Ishikawa (cell line): ENCODE results near the gene CCDC97.

Experiments
- CEBPB ChIP-seq: IDR thresholded peaks from 2 replicates; pipeline ENCODE4 v1.6.1; 2012
- CREB1 ChIP-seq: IDR thresholded peaks from 2 replicates; pipeline ENCODE4 v1.6.1; 2012; ENCODE audit warnings: low read depth
- EGR1 ChIP-seq: IDR thresholded peaks from 2 replicates; pipeline ENCODE4 v1.6.1; 2012
- EP300 ChIP-seq: IDR thresholded peaks from 2 replicates; pipeline ENCODE4 v1.6.1; 2012; ENCODE audit warnings: borderline replicate concordance
- FOXM1 ChIP-seq: IDR thresholded peaks from 2 replicates; pipeline ENCODE4 v1.6.1; 2012; ENCODE audit warnings: low read depth, borderline replicate concordance
- MAX ChIP-seq: IDR thresholded peaks from 2 replicates; pipeline ENCODE4 v1.6.1; 2012
- NFIC ChIP-seq: IDR thresholded peaks from 2 replicates; pipeline ENCODE4 v1.6.1; 2012
- RAD21 ChIP-seq: IDR thresholded peaks from 2 replicates; pipeline ENCODE4 v1.6.1; 2012; ENCODE audit warnings: low read depth
- REST ChIP-seq: IDR thresholded peaks from 2 replicates; pipeline ENCODE4 v1.6.1; 2012; ENCODE audit warnings: low read depth, mild to moderate bottlenecking
- TAF1 ChIP-seq: IDR thresholded peaks from 2 replicates; pipeline ENCODE4 v1.6.1; 2012; ENCODE audit warnings: low read depth, mild to moderate bottlenecking
- TCF12 ChIP-seq: IDR thresholded peaks from 2 replicates; pipeline ENCODE4 v1.6.1; 2012; ENCODE audit warnings: low read depth
- TEAD4 ChIP-seq: IDR thresholded peaks from 2 replicates; pipeline ENCODE4 v1.6.1; 2012
- YY1 ChIP-seq: IDR thresholded peaks from 2 replicates; pipeline ENCODE4 v1.6.1; 2012; ENCODE audit warnings: low read depth
- ZBTB7A ChIP-seq: IDR thresholded peaks from 2 replicates; pipeline ENCODE4 v1.6.1; 2012; ENCODE audit warnings: low read depth
- TF ChIP-seq, protein P1 (sequence below): IDR thresholded peaks from 2 replicates; pipeline ENCODE4 v1.6.1; 2012

The CCDC97 gene

DNA sequence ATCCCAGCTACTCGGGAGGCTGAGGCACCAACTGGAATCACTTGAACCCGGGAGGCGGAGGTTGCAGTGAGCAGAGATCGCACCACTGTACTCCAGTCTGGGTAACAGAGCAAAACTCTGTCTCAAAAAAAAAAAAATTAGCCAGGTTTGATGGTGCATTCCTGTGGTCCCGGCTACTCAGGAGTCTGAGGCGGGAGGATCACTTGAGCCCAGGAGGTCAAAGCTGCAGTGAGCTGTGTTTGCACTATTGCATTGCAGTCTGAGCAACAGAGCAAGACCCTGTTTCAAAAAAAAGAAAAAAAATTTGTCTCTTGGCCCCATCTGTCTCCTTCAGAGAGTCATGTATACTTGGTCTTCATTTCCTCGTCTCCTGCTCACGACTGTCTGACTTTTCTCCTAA is 1.6 kb downstream of the CCDC97 start:
- TF ChIP-seq TEAD4 = no peak

GRCh38 chr19:41316306-41316920 is 6.4 kb downstream of the CCDC97 start:
- TF ChIP-seq MAX = no peak
- no peak for TF ChIP-seq ZBTB7A
- TF ChIP-seq FOXM1 = no peak

- TF ChIP-seq CREB1 = no peak
- TF ChIP-seq TEAD4 = no peak
- no peak for TF ChIP-seq REST
- TF ChIP-seq MAX = no peak
- TF ChIP-seq, protein P1, sequence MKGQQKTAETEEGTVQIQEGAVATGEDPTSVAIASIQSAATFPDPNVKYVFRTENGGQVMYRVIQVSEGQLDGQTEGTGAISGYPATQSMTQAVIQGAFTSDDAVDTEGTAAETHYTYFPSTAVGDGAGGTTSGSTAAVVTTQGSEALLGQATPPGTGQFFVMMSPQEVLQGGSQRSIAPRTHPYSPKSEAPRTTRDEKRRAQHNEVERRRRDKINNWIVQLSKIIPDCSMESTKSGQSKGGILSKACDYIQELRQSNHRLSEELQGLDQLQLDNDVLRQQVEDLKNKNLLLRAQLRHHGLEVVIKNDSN = no peak
- TF ChIP-seq CEBPB = no peak
- TF ChIP-seq TCF12 = no peak
- no peak for TF ChIP-seq TAF1
- no peak for TF ChIP-seq RAD21
- no peak for TF ChIP-seq EP300
Observed at GRCh38 chr19:41318696-41319499, 8.9 kb downstream of the CCDC97 start.

- TF ChIP-seq NFIC (no peak), REST (no peak), EGR1 (no peak), CEBPB (no peak), RAD21 (no peak), TAF1 (no peak), TCF12 (no peak), CREB1 (no peak), MAX (no peak), ZBTB7A (no peak), TEAD4 (no peak), YY1 (no peak), FOXM1 (no peak), EP300 (no peak)
- TF ChIP-seq, protein P1 = no peak
Observed at GRCh38 chr19:41319500-41320184, 9.7 kb downstream of the CCDC97 start.

DNA sequence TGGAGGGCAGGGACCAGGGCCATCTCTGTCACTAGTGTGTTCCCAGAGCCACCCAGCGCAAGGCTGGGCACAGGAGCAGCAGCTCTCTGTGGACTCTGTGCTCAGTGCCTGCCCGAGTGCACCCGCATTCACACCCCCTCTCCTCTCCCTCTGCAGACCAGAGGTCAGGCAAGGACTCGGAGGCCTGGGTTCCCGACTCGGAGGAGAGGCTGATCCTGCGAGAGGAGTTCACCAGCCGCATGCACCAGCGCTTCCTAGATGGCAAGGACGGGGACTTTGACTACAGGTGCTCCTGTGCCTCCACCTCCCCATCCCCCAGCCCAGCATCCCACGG is 10.2 kb downstream of the CCDC97 start:
- TF ChIP-seq ZBTB7A (no peak), TEAD4 (no peak), NFIC (no peak), TCF12 (no peak), RAD21 (no peak), REST (no peak), CREB1 (no peak), EGR1 (no peak), FOXM1 (no peak), MAX (no peak), TAF1 (no peak)
- TF ChIP-seq, protein P1 = no peak
